ENCODE results near the gene NRXN3. TPM values are rescaled to one million over a fixed set of nuclear protein-coding genes. Genes with fewer than 3 reads are reported as not detected.

The NRXN3 gene
- total and polyA plus RNA-seq, 11 donors = 0.19 to 2.2 (median 1.1) TPM

DNA sequence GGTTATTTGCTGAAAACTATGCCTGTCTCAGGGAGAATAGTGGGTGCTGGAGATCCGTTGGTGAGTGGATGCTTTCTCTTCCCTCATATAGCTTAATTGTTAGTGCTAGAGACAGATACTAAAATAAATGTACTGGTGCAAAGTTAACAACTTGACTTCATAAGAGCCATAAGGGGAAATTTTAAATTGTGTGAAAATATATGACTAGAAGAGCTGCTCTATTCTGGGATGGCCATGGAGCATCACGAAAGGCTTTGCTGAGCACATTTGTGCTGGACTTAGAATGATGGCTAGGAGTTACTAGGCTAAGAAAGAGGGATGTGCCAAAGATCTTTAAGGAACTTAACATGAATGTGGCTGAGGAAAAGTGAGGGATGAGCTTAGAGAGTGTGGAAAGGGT is 668.8 kb downstream of the NRXN3 start:
- no peak overlapping the region for H3K4me3 ChIP-seq
- no peak overlapping the region for H3K27ac ChIP-seq
- peaks cover 0 to 15% (median 0%) of the 10 kb centered on the region in 9 donors for H3K27me3 ChIP-seq
- TF ChIP-seq POLR2A (IDR thresholded peaks at IDR 0.05) (no peak), CTCF (IDR thresholded peaks at IDR 0.05) (no peak)
- WGBS, 4 donors = 50 to 63% (median 58%) methylated on average over 2 of the region's 2 CpGs
- H3K36me3 ChIP-seq = no peaks in the 10 kb centered on the region
- peaks cover 0 to 5% (median 0%) of the 10 kb centered on the region in 12 donors for H3K4me1 ChIP-seq
- DNase-seq (no peak), ATAC-seq (no peak)
- no peaks in the 10 kb centered on the region for H3K9me3 ChIP-seq
- intact Hi-C loops (cut with DNase I) = loop anchor here in 1 of 10 donors (10.0 kb wide), 1 partner anchor 244 kb away; no protein-coding TSS in a partner anchor

DNA sequence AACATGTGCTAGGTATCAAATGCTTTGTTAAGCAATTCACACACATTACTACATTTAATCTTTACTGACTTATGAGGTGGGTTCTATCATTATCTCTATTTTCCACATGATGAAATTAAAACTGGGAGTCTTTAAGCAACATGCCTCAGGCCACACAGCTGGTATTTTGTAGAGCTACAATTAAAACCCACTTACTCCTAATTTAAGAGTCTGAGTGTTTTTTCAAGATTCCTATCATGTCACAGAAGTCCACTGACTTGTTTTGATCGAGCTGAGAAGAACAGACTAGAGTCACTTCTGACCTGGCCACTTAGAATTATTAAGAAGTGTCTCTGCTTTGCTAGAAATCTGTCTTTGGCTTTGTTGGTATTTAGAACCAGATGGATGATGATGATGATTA is 670.7 kb downstream of the NRXN3 start:
- intact Hi-C loops (cut with DNase I) = no loop called here
- peaks cover 0 to 8% (median 0%) of the 10 kb centered on the region in 9 donors for H3K27me3 ChIP-seq

GRCh38 chr14:78847801-78848200 is 677.6 kb downstream of the NRXN3 start:
- TF ChIP-seq POLR2A (IDR thresholded peaks at IDR 0.05) (no peak), CTCF (IDR thresholded peaks at IDR 0.05) (no peak)
- no peaks in the 10 kb centered on the region for H3K4me1 ChIP-seq
- no peaks in the 10 kb centered on the region for H3K36me3 ChIP-seq
- no peaks in the 10 kb centered on the region for H3K9me3 ChIP-seq
- peaks cover 0 to 6% (median 0%) of the 10 kb centered on the region in 9 donors for H3K27me3 ChIP-seq
- no peak overlapping the region for H3K27ac ChIP-seq
- intact Hi-C loops (cut with DNase I) = no loop called here
- ATAC-seq = no peak
- WGBS, 4 donors = 57 to 65% (median 59%) methylated on average over 3 of the region's 3 CpGs
- no peak for DNase-seq
- no peak overlapping the region for H3K4me3 ChIP-seq

More for the DNA sequence above, 670.7 kb downstream of the NRXN3 start:
- H3K27ac ChIP-seq = no peak overlapping the region
- ATAC-seq (no peak), DNase-seq (no peak)
- no peaks in the 10 kb centered on the region for H3K36me3 ChIP-seq
- H3K4me1 ChIP-seq = no peaks in the 10 kb centered on the region
- TF ChIP-seq POLR2A (IDR thresholded peaks at IDR 0.05) (no peak), CTCF (IDR thresholded peaks at IDR 0.05) (no peak)
- no peaks in the 10 kb centered on the region for H3K9me3 ChIP-seq
- WGBS, 4 donors = 36 to 46% (median 44%) methylated on average over 1 of the region's 1 CpG
- no peak overlapping the region for H3K4me3 ChIP-seq

DNA sequence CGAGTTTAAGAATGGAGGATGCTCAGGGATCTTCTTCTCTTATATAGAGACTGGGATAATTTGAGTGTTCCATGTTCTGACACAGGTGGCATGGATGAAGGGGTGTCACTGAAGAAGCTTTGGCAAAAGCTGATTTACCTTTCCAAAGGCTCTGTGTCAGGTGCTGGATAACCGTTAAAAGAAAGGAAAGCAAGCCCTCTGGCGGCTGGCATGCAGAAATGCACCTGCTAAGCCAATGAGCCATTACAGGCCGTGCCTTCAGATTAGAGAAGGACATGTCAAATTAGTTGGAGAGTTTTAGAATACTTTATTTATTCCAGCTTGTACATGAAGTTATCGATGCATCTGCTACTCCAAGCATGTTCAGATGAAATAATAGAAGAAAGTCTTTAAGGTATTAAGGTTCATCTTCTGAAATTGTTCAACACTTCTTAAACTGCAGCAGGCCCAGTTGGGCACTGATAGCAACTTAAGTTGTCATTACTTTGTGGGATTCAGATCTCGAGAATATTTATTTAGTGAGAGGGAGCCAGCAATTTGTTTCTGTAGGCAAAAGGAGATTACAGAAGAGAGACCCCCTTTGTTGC is 678.2 kb downstream of the NRXN3 start:
- whole genome bisulfite sequencing, 4 donors = 16 to 23% (median 21%) methylated on average over 6 of the region's 6 CpGs
- no peak for TF ChIP-seq POLR2A (IDR thresholded peaks at IDR 0.05)
- peak; percentile 60 to 87 (median 72) for TF ChIP-seq CTCF (IDR thresholded peaks at IDR 0.05)
- Histone ChIP-seq H3K36me3 (no peaks in the 10 kb centered on the region), H3K4me3 (no peak overlapping the region), H3K27me3 (peaks cover 0 to 6% (median 0%) of the 10 kb centered on the region in 9 donors), H3K9me3 (no peaks in the 10 kb centered on the region), H3K27ac (no peak overlapping the region), H3K4me1 (no peaks in the 10 kb centered on the region)
- DNase-seq (peak in 1 of 5 donors; percentile 6), ATAC-seq (peak in 3 of 4 donors; percentile 38 to 50 (median 42))
- intact Hi-C loops (cut with DNase I) = no loop called here

Measured in heart left ventricle (tissue), 16 donors.